Suprapubic skin (tissue), 4 donors: Measurements from ENCODE around the gene TMEFF2.

Experiments
- CTCF ChIP-seq, 2 donors: fragments of 200-600 bp in 1 of 2; fragments of 450-650 bp in 1 of 2; sonication (generic) in 1 of 2; IDR thresholded peaks; one replicate each; pipeline ENCODE4 v1.5.1; 2016 to 2019; ENCODE audit warnings: antibody characterized with exemption in 2 of 2, mild to moderate bottlenecking in 1 of 2, moderate library complexity in 1 of 2
- EP300 ChIP-seq: sonication (generic); formaldehyde crosslinking; IDR thresholded peaks from one replicate; pipeline ENCODE4 v1.6.1; 2017; ENCODE audit warnings: antibody characterized with exemption
- POLR2AphosphoS5 ChIP-seq, 3 donors: sonication (generic); formaldehyde crosslinking; IDR thresholded peaks; one replicate each; pipeline ENCODE4 v1.6.1; 2017; ENCODE audit warnings: antibody characterized with exemption in 3 of 3

GRCh38 chr2:192228685-192229084 is 34.0 kb upstream of the TMEFF2 start:
- TF ChIP-seq CTCF (IDR thresholded peaks at IDR 0.05) (no peak), POLR2AphosphoS5 (IDR thresholded peaks at IDR 0.05) (no peak), EP300 (no peak)
